ENCODE measurements around the gene RPL18.

DNA sequence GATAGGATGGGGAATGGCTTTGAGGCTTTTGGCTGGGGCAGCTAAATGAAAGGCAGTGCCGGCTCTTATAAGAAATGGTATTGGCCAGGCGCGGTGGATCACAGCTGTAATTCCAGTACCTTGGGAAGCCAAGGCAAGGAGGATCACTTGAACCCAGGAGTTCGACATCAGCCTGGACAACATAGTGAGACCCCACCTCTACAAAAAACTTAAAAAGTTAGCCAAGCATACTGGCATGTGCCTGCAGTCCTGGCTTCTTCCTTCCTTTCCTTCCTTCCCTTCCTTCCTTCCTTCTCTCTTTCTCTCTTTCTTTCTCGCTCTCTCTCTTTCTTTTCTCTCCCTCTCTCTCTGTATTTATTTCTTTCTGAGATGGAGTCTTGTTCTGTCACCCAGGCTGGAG is 23.9 kb upstream of the RPL18 start:
- TF ChIP-seq, protein P1, sequence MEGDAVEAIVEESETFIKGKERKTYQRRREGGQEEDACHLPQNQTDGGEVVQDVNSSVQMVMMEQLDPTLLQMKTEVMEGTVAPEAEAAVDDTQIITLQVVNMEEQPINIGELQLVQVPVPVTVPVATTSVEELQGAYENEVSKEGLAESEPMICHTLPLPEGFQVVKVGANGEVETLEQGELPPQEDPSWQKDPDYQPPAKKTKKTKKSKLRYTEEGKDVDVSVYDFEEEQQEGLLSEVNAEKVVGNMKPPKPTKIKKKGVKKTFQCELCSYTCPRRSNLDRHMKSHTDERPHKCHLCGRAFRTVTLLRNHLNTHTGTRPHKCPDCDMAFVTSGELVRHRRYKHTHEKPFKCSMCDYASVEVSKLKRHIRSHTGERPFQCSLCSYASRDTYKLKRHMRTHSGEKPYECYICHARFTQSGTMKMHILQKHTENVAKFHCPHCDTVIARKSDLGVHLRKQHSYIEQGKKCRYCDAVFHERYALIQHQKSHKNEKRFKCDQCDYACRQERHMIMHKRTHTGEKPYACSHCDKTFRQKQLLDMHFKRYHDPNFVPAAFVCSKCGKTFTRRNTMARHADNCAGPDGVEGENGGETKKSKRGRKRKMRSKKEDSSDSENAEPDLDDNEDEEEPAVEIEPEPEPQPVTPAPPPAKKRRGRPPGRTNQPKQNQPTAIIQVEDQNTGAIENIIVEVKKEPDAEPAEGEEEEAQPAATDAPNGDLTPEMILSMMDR (IDR thresholded peaks at IDR 0.05 in 4 of 5, conservative IDR thresholded peaks at IDR 0.05 in 1 of 5), result no peak
- no peak for TF ChIP-seq POLR2A (IDR thresholded peaks at IDR 0.05)

Data from gastrocnemius medialis (tissue), 4 donors.